HL-60/S4 treated with phorbol 12-myristate 13-acetate at 8.2 ng/mL for 4 days and 3 days (cell line): ENCODE results near the gene RREB1.

ENCODE experiments used
- in situ Hi-C: fragments of 300-500 bp; cut with MboI; formaldehyde crosslinking; loops from 2 replicates; pipeline ENCODE4 v1.15.0; 2022; ENCODE audit warnings: low sequenced_read_pairs

RREB1 gene

GRCh38 chr6:7282097-7282906, 174.5 kb downstream of the RREB1 start:
- in situ Hi-C loops: loop anchor here (10.0 kb wide), 1 partner anchor 332 kb away; no protein-coding TSS in a partner anchor

GRCh38 chr6:7283676-7284075, 175.9 kb downstream of the RREB1 start:
- in situ Hi-C loops: loop anchor here (10.0 kb wide), 1 partner anchor 331 kb away; no protein-coding TSS in a partner anchor

- in situ Hi-C loops: loop anchor here (10.0 kb wide), 1 partner anchor 329 kb away; no protein-coding TSS in a partner anchor
These were observed 177.7 kb downstream of the RREB1 start for GRCh38 chr6:7285416-7285815.

- in situ Hi-C loops: no loop called here
These were observed 182.3 kb downstream of the RREB1 start for GRCh38 chr6:7290079-7290478.

- in situ Hi-C loops: no loop called here
These were observed 185.0 kb downstream of the RREB1 start for GRCh38 chr6:7292596-7293255.

- in situ Hi-C loops: no loop called here
These were observed 188.2 kb downstream of the RREB1 start for GRCh38 chr6:7295916-7296315.

GRCh38 chr6:7296602-7297001, 188.8 kb downstream of the RREB1 start:
- in situ Hi-C loops: no loop called here

- in situ Hi-C loops: no loop called here
These were observed 190.4 kb downstream of the RREB1 start for GRCh38 chr6:7298113-7298512.

GRCh38 chr6:7300926-7301325, 193.2 kb downstream of the RREB1 start:
- in situ Hi-C loops: no loop called here
